Esophagus muscularis mucosa (tissue), 4 donors: ENCODE data around the gene CNNM4. TPM values are rescaled to one million over a fixed set of nuclear protein-coding genes. Genes with fewer than 3 reads are reported as not detected.
A peak's percentile ranks its signal among the peaks of the same experiment; 100 is the strongest.

Experiments used
- DNase-seq: peaks from one replicate; pipeline ENCODE4 v3.0.0-alpha.2; 2017; ENCODE audit errors: extremely low spot score
- H3K27ac ChIP-seq, 4 donors: fragments of 200-600 bp; sonication (generic); replicated peaks in 1 of 4; 1 replicate in 3 of 4; 2 replicates in 1 of 4; pipeline ENCODE4 v1.5.1; 2016 to 2019; ENCODE audit warnings: mild to moderate bottlenecking in 1 of 4
- H3K27me3 ChIP-seq, 4 donors: fragments of 200-600 bp; sonication (generic); one replicate each; pipeline versions ENCODE4 v1.5.1 to v1.6.0; 2016 to 2019
- H3K36me3 ChIP-seq, 4 donors: fragments of 200-600 bp; sonication (generic); one replicate each; pipeline ENCODE4 v1.5.1; 2016 to 2019
- H3K4me1 ChIP-seq, 4 donors: fragments of 200-600 bp; sonication (generic); one replicate each; pipeline ENCODE4 v1.5.1; 2016 to 2019
- H3K4me3 ChIP-seq, 4 donors: fragments of 200-600 bp; sonication (generic); 1 replicate in 2 of 4; 2 replicates in 2 of 4; pipeline ENCODE4 v1.5.1; 2016 to 2019; ENCODE audit warnings: mild to moderate bottlenecking in 4 of 4, moderate library complexity in 1 of 4
- H3K9me3 ChIP-seq, 4 donors: fragments of 200-600 bp; sonication (generic); 1 replicate in 3 of 4; 2 replicates in 1 of 4; pipeline ENCODE4 v1.5.1; 2016 to 2019
- CTCF ChIP-seq, 3 experiments: fragments of 200-600 bp in 2 of 3; fragments of 450-650 bp in 1 of 3; sonication (generic) in 2 of 3; IDR thresholded peaks; one replicate each; pipeline ENCODE4 v1.5.1; 2017 to 2019; ENCODE audit warnings: antibody characterized with exemption in 3 of 3, mild to moderate bottlenecking in 2 of 3, moderate library complexity in 1 of 3
- EP300 ChIP-seq: sonication (generic); formaldehyde crosslinking; IDR thresholded peaks from one replicate; pipeline ENCODE4 v1.6.1; 2017; ENCODE audit warnings: antibody characterized with exemption
- POLR2A ChIP-seq: fragments of 450-650 bp; IDR thresholded peaks from one replicate; pipeline ENCODE4 v1.6.1; 2017; ENCODE audit warnings: antibody characterized with exemption, moderate library complexity, mild to moderate bottlenecking, low read depth
- POLR2AphosphoS5 ChIP-seq, 2 donors: sonication (generic); formaldehyde crosslinking; IDR thresholded peaks; one replicate each; pipeline ENCODE4 v1.6.1; 2017; ENCODE audit warnings: antibody characterized with exemption in 2 of 2
- WGBS: methylation state at CpG from one replicate; pipeline ENCODE4 v1.1.5; 2018; 5-methylcytosine and 5-hydroxymethylcytosine counted together
- intact Hi-C: fragments of 100-400 bp; cut with DNase I; formaldehyde crosslinking; loops from one replicate; pipeline ENCODE4 v1.15.1; 2023
- total RNA-seq, 4 donors: library from RNA; depleted of rRNA; stranded (reverse); fragments of >200 nt; gene quantifications; one replicate each; pipeline versions ENCODE4 v1.1.0 to v1.2.1, GENCODE V29; 2016

Gene CNNM4
- total RNA-seq, 4 donors from 2014 or later, result 3.3 to 7.5 (median 5.3) TPM

GRCh38 chr2:96737251-96737650 lies 23.5 kb upstream of the CNNM4 start:
- Histone ChIP-seq H3K27ac (no peak overlapping the region), H3K27me3 (no peaks in the 10 kb centered on the region), H3K4me3 (no peak overlapping the region), H3K36me3 (peaks cover 15 to 27% (median 21%) of the 10 kb centered on the region in 4 donors), H3K4me1 (peaks cover 31 to 64% (median 51%) of the 10 kb centered on the region in 4 donors), H3K9me3 (no peaks in the 10 kb centered on the region)
- intact Hi-C loops, result loop anchor here (5.0 kb wide), 1 partner anchor 100 kb away; the partner anchor contains the start of gene KANSL3
- WGBS, result 72% methylated on average over 2 of the region's 2 CpGs
- no peak for DNase-seq
- TF ChIP-seq EP300, result no peak

GRCh38 chr2:96737831-96738230 lies 22.9 kb upstream of the CNNM4 start:
- Histone ChIP-seq H3K4me3 (no peak overlapping the region), H3K9me3 (no peaks in the 10 kb centered on the region), H3K27ac (no peak overlapping the region), H3K36me3 (peaks cover 12 to 22% (median 16%) of the 10 kb centered on the region in 4 donors), H3K4me1 (peaks cover 31 to 64% (median 51%) of the 10 kb centered on the region in 4 donors), H3K27me3 (no peaks in the 10 kb centered on the region)
- 68% methylated on average over 2 of the region's 2 CpGs for WGBS
- no peak for TF ChIP-seq EP300
- no peak for TF ChIP-seq CTCF (IDR thresholded peaks at IDR 0.05)
- no peak for TF ChIP-seq POLR2AphosphoS5 (IDR thresholded peaks at IDR 0.05)
- TF ChIP-seq POLR2A, result no peak
- intact Hi-C loops, result loop anchor here (5.0 kb wide), 1 partner anchor 101 kb away; the partner anchor contains the start of gene KANSL3
- no peak for DNase-seq

GRCh38 chr2:96739076-96739632 lies 21.5 kb upstream of the CNNM4 start:
- Histone ChIP-seq H3K9me3 (no peaks in the 10 kb centered on the region), H3K27ac (peak overlapping the region; percentile 75 to 86 (median 81)), H3K4me3 (peak overlapping the region; percentile 73 to 93 (median 84)), H3K27me3 (no peaks in the 10 kb centered on the region), H3K4me1 (peaks cover 31 to 62% (median 50%) of the 10 kb centered on the region in 4 donors), H3K36me3 (peaks cover 1 to 8% (median 2%) of the 10 kb centered on the region in 4 donors)
- intact Hi-C loops, result loop anchor here (5.0 kb wide), 1 partner anchor 102 kb away; the partner anchor contains the start of gene KANSL3
- TF ChIP-seq CTCF (IDR thresholded peaks at IDR 0.05) (no peak), POLR2A (no peak), POLR2AphosphoS5 (IDR thresholded peaks at IDR 0.05) (no peak)
- WGBS, result 20% methylated on average over 4 of the region's 4 CpGs
- DNase-seq, result no peak

GRCh38 chr2:96739633-96740428 lies 20.9 kb upstream of the CNNM4 start, which contains the start of gene LMAN2L:
Gene LMAN2L, minus strand, starts transcription at chr2:96740064. Its CDS starts 24 bp downstream, at chr2:96740040.
- H3K27ac ChIP-seq, result peak within 1 kb of the TSS; percentile 75 to 86 (median 81)
- peak; percentile 100 for DNase-seq
- WGBS, result 0% methylated on average over 20 of the region's 43 CpGs

More at GRCh38 chr2:96739633-96740428, 20.9 kb upstream of the CNNM4 start, which contains the start of gene LMAN2L:
- H3K4me3 ChIP-seq, result peak within 1 kb of the TSS; percentile 73 to 93 (median 84)
- no peak for TF ChIP-seq CTCF (IDR thresholded peaks at IDR 0.05)
- no peak for TF ChIP-seq POLR2A
- TF ChIP-seq EP300, result no peak
- TF ChIP-seq POLR2AphosphoS5 (IDR thresholded peaks at IDR 0.05), result peak; percentile 66 to 78
- intact Hi-C loops, result loop anchor here (2.0 to 5.0 kb wide), 2 partner anchors 21 to 103 kb away; partner anchors contain the start of genes CNNM4 and KANSL3
- H3K36me3 ChIP-seq, result peaks cover 0 to 6% (median 0%) of the 10 kb centered on the region in 4 donors
- no peaks in the 10 kb centered on the region for H3K9me3 ChIP-seq
- no peaks in the 10 kb centered on the region for H3K27me3 ChIP-seq
- H3K4me1 ChIP-seq, result peaks cover 30 to 55% (median 44%) of the 10 kb centered on the region in 4 donors
